ENCODE data around the gene CDK19. TPM values are rescaled to one million over a fixed set of nuclear protein-coding genes. Genes with fewer than 3 reads are reported as not detected.

The CDK19 gene
- total RNA-seq = 10.3 and 15.2 TPM in 2 replicates

GRCh38 chr6:110815411-110816409, at the start of gene CDK19:
CDK19 (minus strand) TSS chr6:110815469; CDS start chr6:110815136, 333 bp downstream.

Other genes starting within 250 kb of the CDK19 start
- gene AMD1, start 59.3 kb upstream of the CDK19 start, total RNA-seq = 28.5 and 39.8 TPM in 2 replicates
- 24.1 and 34.9 TPM in 2 replicates for gene GTF3C6, start 143.2 kb upstream of the CDK19 start, total RNA-seq
- 17.3 and 20.1 TPM in 2 replicates for gene RPF2, start 166.6 kb upstream of the CDK19 start, total RNA-seq

Measured in smooth muscle cell of the pulmonary artery (primary cell).